Panc1 (cell line): ENCODE measurements around the gene IFITM2. TPM values are rescaled to one million over a fixed set of nuclear protein-coding genes. Genes with fewer than 3 reads are reported as not detected.

Source experiments
- ATAC-seq: fragments of 200-7000 bp; cut with Tn5 transposase; 2 replicates; pipeline ENCODE4 v1.9.1; 2020; ENCODE audit warnings: mild to moderate bottlenecking, moderate library complexity
- BruUV-seq: library from RNA; stranded (reverse); fragments of 400-500 nt; replicated peaks from 2 replicates; lab custom pipeline; 2021; lab: Mats Ljungman, UMichigan
- CTCF ChIA-PET: fragments of 300-600 bp; sonication (Branson Sonifier 250); formaldehyde crosslinking; loops from one replicate; lab custom pipeline; 2022; ENCODE audit warnings: antibody characterized with exemption; lab: Charles Lee
- POLR2A ChIA-PET: fragments of 300-600 bp; sonication (Branson Sonifier 250); formaldehyde crosslinking; loops from one replicate; lab custom pipeline; 2022; ENCODE audit warnings: antibody characterized with exemption; lab: Charles Lee
- DNase-seq: peaks from one replicate; pipeline ENCODE4 v3.0.0-alpha.2; 2010; ENCODE audit warnings: low read depth, low spot score
- H3K27ac ChIP-seq: 2 replicates; pipeline ENCODE4 v1.5.1; 2011; ENCODE audit warnings: mild to moderate bottlenecking, low read length, inconsistent platforms
- H3K27me3 ChIP-seq: fragments of 200-500 bp; sonication (Bioruptor generic); 2 replicates; pipeline ENCODE4 v1.6.0; 2014; ENCODE audit warnings: low read length, inconsistent platforms; ENCODE audit not compliant: control insufficient read depth, insufficient read depth
- H3K36me3 ChIP-seq: fragments of 200-500 bp; sonication (Bioruptor generic); 2 replicates; pipeline ENCODE4 v1.5.1; 2014; ENCODE audit warnings: inconsistent platforms, mild to moderate bottlenecking, low read length, moderate library complexity; ENCODE audit not compliant: control insufficient read depth, insufficient read depth
- H3K4me1 ChIP-seq: 2 replicates; pipeline ENCODE4 v1.5.1; 2011; ENCODE audit warnings: inconsistent platforms, mild to moderate bottlenecking, low read length, moderate library complexity; ENCODE audit not compliant: control insufficient read depth, insufficient read depth
- H3K4me3 ChIP-seq, 2 experiments: 2 replicates each; pipeline ENCODE4 v1.5.1; 2011 to 2012; ENCODE audit warnings: low read depth in 2 of 2, low read length in 2 of 2, mild to moderate bottlenecking in 2 of 2, inconsistent platforms in 1 of 2, moderate library complexity in 1 of 2
- H3K9me3 ChIP-seq: fragments of 200-500 bp; sonication (Bioruptor generic); 2 replicates; pipeline ENCODE4 v1.5.1; 2014; ENCODE audit warnings: low read depth, mild to moderate bottlenecking, inconsistent platforms, low read length, moderate library complexity; ENCODE audit not compliant: control insufficient read depth, insufficient read depth
- CTCF ChIP-seq: fragments of 450-650 bp; IDR thresholded peaks from 2 replicates; pipeline ENCODE4 v1.5.1; 2017; ENCODE audit warnings: mild to moderate bottlenecking
- POLR2AphosphoS5 ChIP-seq: IDR thresholded peaks from 2 replicates; pipeline ENCODE4 v1.6.1; 2012; ENCODE audit warnings: mild to moderate bottlenecking, low read depth, low read length, moderate library complexity
- SIN3A ChIP-seq: IDR thresholded peaks from 2 replicates; pipeline ENCODE4 v1.6.1; 2012; ENCODE audit warnings: low read depth, mild to moderate bottlenecking, low read length, moderate library complexity, borderline replicate concordance; ENCODE audit not compliant: insufficient read depth
- TCF7L2 ChIP-seq: IDR thresholded peaks from 2 replicates; pipeline ENCODE4 v1.6.1; 2011; ENCODE audit warnings: mild to moderate bottlenecking, low read depth, low read length, inconsistent platforms
- in situ Hi-C: cut with HindIII; loops from 2 replicates; pipeline ENCODE4 v1.10.0; 2016; ENCODE audit warnings: low sequenced_read_pairs, low pct_unique_long_range_greater_than_20kb
- intact Hi-C: fragments of 100-400 bp; cut with micrococcal nuclease; formaldehyde crosslinking; loops from one replicate; pipeline ENCODE4 v1.10.0; 2022; ENCODE audit not compliant: unreplicated experiment
- total RNA-seq: library from RNA; stranded (reverse); gene quantifications from one replicate; pipeline ENCODE4 v1.2.1, GENCODE V29; 2021; ENCODE audit not compliant: unreplicated experiment
- TF ChIP-seq, protein P1 (sequence below), 2 experiments: IDR thresholded peaks; 2 replicates each; pipeline ENCODE4 v1.6.1; 2011 to 2012; ENCODE audit warnings: low read depth in 2 of 2, control low read depth in 1 of 2, low read length in 1 of 2, mild to moderate bottlenecking in 1 of 2, moderate library complexity in 1 of 2; ENCODE audit not compliant: insufficient read depth in 1 of 2

Gene IFITM2
- total RNA-seq, 1 experiment from 2014 or later: 183 TPM

DNA sequence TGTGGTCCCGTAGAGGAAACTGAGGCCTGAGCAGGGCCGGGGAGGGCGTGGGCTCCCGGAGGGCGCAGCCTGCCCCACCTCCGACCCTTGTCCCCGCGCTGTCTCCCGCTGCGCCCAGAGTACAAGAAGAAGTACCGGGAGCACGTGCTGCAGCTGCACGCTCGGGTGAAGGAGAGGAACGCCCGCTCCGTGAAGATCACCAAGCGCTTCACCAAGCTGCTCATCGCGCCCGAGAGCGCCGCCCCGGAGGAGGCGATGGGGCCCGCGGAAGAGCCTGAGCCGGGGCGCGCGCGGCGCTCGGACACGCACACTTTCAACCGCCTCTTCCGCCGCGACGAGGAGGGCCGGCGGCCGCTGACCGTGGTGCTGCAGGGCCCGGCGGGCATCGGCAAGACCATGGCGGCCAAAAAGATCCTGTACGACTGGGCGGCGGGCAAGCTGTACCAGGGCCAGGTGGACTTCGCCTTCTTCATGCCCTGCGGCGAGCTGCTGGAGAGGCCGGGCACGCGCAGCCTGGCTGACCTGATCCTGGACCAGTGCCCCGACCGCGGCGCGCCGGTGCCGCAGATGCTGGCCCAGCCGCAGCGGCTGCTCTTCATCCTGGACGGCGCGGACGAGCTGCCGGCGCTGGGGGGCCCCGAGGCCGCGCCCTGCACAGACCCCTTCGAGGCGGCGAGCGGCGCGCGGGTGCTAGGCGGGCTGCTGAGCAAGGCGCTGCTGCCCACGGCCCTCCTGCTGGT, 27.5 kb upstream of the IFITM2 start:
- BruUV-seq: no TSS peak
- DNase-seq (no peak), ATAC-seq (peak; percentile 63)
- no peaks in the 10 kb centered on the region for H3K36me3 ChIP-seq
- ChIA-PET POLR2A (interaction anchor here (1.2 kb wide), 1 partner anchor 9 kb away, joined by 3 read pairs; the partner anchor contains the start of gene PGGHG), CTCF (no interaction called here)
- no peak overlapping the region for H3K27ac ChIP-seq
- H3K4me3 ChIP-seq: peak overlapping the region; percentile 37 to 40
- in situ Hi-C loops (no loop called here), intact Hi-C loops (no loop called here)
- peaks cover 12% of the 10 kb centered on the region; the same call in 1 of the 2 replicates for H3K4me1 ChIP-seq
- 0 out of 2 replicates have a peak, but pooled peaks cover 3% of the 10 kb centered on the region for H3K9me3 ChIP-seq
- peaks cover 3% of the 10 kb centered on the region for H3K27me3 ChIP-seq
- TF ChIP-seq CTCF: no peak
- TF ChIP-seq TCF7L2: 0 out of 2 replicates have a peak, but pooled peaks have one; percentile 15
- peak; percentile 85; the same call in 1 of the 2 replicates for TF ChIP-seq SIN3A
- TF ChIP-seq, protein P1, sequence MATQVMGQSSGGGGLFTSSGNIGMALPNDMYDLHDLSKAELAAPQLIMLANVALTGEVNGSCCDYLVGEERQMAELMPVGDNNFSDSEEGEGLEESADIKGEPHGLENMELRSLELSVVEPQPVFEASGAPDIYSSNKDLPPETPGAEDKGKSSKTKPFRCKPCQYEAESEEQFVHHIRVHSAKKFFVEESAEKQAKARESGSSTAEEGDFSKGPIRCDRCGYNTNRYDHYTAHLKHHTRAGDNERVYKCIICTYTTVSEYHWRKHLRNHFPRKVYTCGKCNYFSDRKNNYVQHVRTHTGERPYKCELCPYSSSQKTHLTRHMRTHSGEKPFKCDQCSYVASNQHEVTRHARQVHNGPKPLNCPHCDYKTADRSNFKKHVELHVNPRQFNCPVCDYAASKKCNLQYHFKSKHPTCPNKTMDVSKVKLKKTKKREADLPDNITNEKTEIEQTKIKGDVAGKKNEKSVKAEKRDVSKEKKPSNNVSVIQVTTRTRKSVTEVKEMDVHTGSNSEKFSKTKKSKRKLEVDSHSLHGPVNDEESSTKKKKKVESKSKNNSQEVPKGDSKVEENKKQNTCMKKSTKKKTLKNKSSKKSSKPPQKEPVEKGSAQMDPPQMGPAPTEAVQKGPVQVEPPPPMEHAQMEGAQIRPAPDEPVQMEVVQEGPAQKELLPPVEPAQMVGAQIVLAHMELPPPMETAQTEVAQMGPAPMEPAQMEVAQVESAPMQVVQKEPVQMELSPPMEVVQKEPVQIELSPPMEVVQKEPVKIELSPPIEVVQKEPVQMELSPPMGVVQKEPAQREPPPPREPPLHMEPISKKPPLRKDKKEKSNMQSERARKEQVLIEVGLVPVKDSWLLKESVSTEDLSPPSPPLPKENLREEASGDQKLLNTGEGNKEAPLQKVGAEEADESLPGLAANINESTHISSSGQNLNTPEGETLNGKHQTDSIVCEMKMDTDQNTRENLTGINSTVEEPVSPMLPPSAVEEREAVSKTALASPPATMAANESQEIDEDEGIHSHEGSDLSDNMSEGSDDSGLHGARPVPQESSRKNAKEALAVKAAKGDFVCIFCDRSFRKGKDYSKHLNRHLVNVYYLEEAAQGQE (IDR thresholded peaks at IDR 0.05; ENCODE audit: insufficient read depth in 1 of 2, low read depth in 2 of 2, low read length in 1 of 2): peak; percentile 93 to 97
- no peak for TF ChIP-seq POLR2AphosphoS5

GRCh38 chr11:280706-281485, 26.7 kb upstream of the IFITM2 start:
- CTCF ChIA-PET: interaction anchor here (0.6 kb wide), 1 partner anchor 21 kb away, joined by 11 read pairs; no protein-coding TSS in a partner anchor
- Histone ChIP-seq H3K27me3 (peaks cover 3% of the 10 kb centered on the region), H3K36me3 (no peaks in the 10 kb centered on the region), H3K9me3 (0 out of 2 replicates have a peak, but pooled peaks cover 3% of the 10 kb centered on the region), H3K4me3 (no peak overlapping the region; a peak in 1 of 4 replicates), H3K4me1 (peaks cover 12% of the 10 kb centered on the region; the same call in 1 of the 2 replicates), H3K27ac (no peak overlapping the region)
- in situ Hi-C loops (no loop called here), intact Hi-C loops (no loop called here)
- ATAC-seq: peak; percentile 2; the same call in 1 of the 2 replicates
- POLR2A ChIA-PET: interaction anchor here (1.2 kb wide), 1 partner anchor 9 kb away, joined by 3 read pairs; the partner anchor contains the start of gene PGGHG
- TF ChIP-seq TCF7L2 (no peak), POLR2AphosphoS5 (no peak), SIN3A (no peak), CTCF (no peak)
- TF ChIP-seq, protein P1 (IDR thresholded peaks at IDR 0.05; ENCODE audit: insufficient read depth in 1 of 2, low read depth in 2 of 2, low read length in 1 of 2): no peak
- no TSS peak for BruUV-seq
- DNase-seq: no peak
